Calu3 (cell line): Measurements from ENCODE around the gene KRTAP6-3. TPM values are rescaled to one million over a fixed set of nuclear protein-coding genes. Genes with fewer than 3 reads are reported as not detected.

Experiments used
- BruUV-seq: library from RNA; stranded (reverse); fragments of 400-500 nt; replicated peaks from 2 replicates; lab custom pipeline; 2021; lab: Mats Ljungman, UMichigan
- CTCF ChIA-PET: fragments of 300-600 bp; sonication (Branson Sonifier 250); formaldehyde crosslinking; loops from one replicate; lab custom pipeline; 2022; ENCODE audit warnings: antibody characterized with exemption; lab: Charles Lee
- DNase-seq: peaks from one replicate; pipeline ENCODE4 v3.0.0; 2022
- H3K27ac Mint-ChIP-seq: one replicate; pipeline ENCODE4 v1.8.0; 2022; ENCODE audit warnings: mixed read lengths; ENCODE audit not compliant: unreplicated experiment
- H3K27me3 Mint-ChIP-seq: one replicate; pipeline ENCODE4 v1.8.0; 2022; ENCODE audit warnings: mixed read lengths; ENCODE audit not compliant: unreplicated experiment
- H3K36me3 Mint-ChIP-seq: one replicate; pipeline ENCODE4 v1.8.0; 2022; ENCODE audit warnings: mild to moderate bottlenecking, moderate library complexity, mixed read lengths; ENCODE audit not compliant: insufficient read depth, unreplicated experiment
- H3K4me1 Mint-ChIP-seq: one replicate; pipeline ENCODE4 v1.8.0; 2022; ENCODE audit warnings: mild to moderate bottlenecking, low read depth, mixed read lengths; ENCODE audit not compliant: unreplicated experiment
- H3K4me3 Mint-ChIP-seq: one replicate; pipeline ENCODE4 v1.8.0; 2022; ENCODE audit warnings: mild to moderate bottlenecking, low read depth, moderate library complexity, mixed read lengths; ENCODE audit not compliant: unreplicated experiment
- H3K9me3 Mint-ChIP-seq: one replicate; pipeline ENCODE4 v1.8.0; 2022; ENCODE audit warnings: low read depth, mixed read lengths; ENCODE audit not compliant: unreplicated experiment
- intact Hi-C: fragments of 100-400 bp; cut with micrococcal nuclease; formaldehyde crosslinking; loops from one replicate; pipeline ENCODE4 v1.10.0; 2022; ENCODE audit not compliant: unreplicated experiment
- total RNA-seq: library from RNA; stranded (reverse); gene quantifications from 2 replicates; pipeline ENCODE4 v1.2.3, GENCODE V29; 2022
- TF ChIP-seq, protein P1 (sequence below): fragments of 200-600 bp; IDR thresholded peaks from one replicate; pipeline ENCODE4 v1.8.0; 2022; ENCODE audit warnings: antibody characterized with exemption; ENCODE audit not compliant: unreplicated experiment

The KRTAP6-3 gene
- total RNA-seq, 1 experiment from 2014 or later: not detected

- TF ChIP-seq, protein P1, sequence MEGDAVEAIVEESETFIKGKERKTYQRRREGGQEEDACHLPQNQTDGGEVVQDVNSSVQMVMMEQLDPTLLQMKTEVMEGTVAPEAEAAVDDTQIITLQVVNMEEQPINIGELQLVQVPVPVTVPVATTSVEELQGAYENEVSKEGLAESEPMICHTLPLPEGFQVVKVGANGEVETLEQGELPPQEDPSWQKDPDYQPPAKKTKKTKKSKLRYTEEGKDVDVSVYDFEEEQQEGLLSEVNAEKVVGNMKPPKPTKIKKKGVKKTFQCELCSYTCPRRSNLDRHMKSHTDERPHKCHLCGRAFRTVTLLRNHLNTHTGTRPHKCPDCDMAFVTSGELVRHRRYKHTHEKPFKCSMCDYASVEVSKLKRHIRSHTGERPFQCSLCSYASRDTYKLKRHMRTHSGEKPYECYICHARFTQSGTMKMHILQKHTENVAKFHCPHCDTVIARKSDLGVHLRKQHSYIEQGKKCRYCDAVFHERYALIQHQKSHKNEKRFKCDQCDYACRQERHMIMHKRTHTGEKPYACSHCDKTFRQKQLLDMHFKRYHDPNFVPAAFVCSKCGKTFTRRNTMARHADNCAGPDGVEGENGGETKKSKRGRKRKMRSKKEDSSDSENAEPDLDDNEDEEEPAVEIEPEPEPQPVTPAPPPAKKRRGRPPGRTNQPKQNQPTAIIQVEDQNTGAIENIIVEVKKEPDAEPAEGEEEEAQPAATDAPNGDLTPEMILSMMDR: no peak
- H3K9me3 Mint-ChIP-seq: peaks cover 13% of the 10 kb centered on the region
- H3K4me1 Mint-ChIP-seq: no peaks in the 10 kb centered on the region
- no peaks in the 10 kb centered on the region for H3K27me3 Mint-ChIP-seq
- CTCF ChIA-PET: no interaction called here
- BruUV-seq: no TSS peak
- H3K36me3 Mint-ChIP-seq: no peaks in the 10 kb centered on the region
- intact Hi-C loops: no loop called here
- no peak for DNase-seq
- H3K27ac Mint-ChIP-seq: no peak within 1 kb of the TSS
- no peak within 1 kb of the TSS for H3K4me3 Mint-ChIP-seq
Observed at GRCh38 chr21:30598802-30599201, 6.6 kb downstream of the KRTAP6-3 start, which contains the start of gene KRTAP6-2. Gene KRTAP6-2 (minus strand): TSS chr21:30598902. CDS start chr21:30598874, 28 bp downstream.

DNA sequence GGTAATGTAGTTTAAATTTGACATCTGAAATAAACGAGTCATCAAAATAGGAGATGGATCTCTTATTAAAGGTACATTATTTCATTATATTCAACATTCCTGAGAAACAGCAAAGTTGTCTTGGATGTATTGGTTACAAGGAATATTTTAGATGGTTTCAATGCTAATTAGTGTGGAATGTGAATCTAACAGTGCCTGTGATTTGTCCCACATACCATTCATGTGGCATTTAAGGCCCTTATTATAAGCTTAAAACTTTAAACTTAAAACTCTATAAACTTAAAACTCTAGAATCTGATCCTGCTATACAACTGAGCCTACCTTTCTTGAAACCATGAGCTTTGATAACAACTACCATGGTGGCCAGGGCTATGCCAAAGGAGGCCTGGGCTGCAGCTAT lies 8.5 kb downstream of the KRTAP6-3 start, which contains the start of gene KRTAP22-1:
TSS of gene KRTAP22-1 (plus strand) at position 301 of the 400 bp plus-strand sequence.
- Mint-ChIP-seq H3K9me3 (peaks cover 16% of the 10 kb centered on the region), H3K27ac (no peak within 1 kb of the TSS), H3K4me3 (no peak within 1 kb of the TSS), H3K36me3 (no peaks in the 10 kb centered on the region), H3K4me1 (no peaks in the 10 kb centered on the region), H3K27me3 (no peaks in the 10 kb centered on the region)
- TF ChIP-seq, protein P1: no peak
- intact Hi-C loops: no loop called here
- CTCF ChIA-PET: interaction anchor here (0.6 kb wide), 1 partner anchor 189 kb away, joined by 3 read pairs; no protein-coding TSS in a partner anchor
- no peak for DNase-seq
- no TSS peak for BruUV-seq

DNA sequence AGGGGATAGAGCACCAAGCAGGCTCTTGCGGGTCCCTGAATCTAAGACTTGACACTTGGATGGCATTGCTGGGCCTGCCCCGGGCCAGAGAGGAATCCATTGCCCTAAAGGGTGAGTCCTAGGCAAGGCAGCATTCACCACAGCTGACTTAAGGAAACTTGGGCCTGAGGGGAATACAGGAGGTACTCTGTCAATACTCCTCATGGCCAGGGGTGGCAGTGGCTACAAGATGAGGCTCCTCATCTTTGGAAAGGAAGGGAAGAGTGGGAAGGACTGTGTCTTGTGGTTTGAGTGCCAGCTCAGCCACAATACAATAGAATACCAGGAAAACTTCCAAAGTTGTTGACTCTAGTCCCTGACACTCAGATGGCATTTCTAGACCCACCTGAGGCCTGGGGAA lies 13.7 kb downstream of the KRTAP6-3 start:
- H3K9me3 Mint-ChIP-seq: peaks cover 15% of the 10 kb centered on the region
- CTCF ChIA-PET: no interaction called here
- no peak overlapping the region for H3K4me3 Mint-ChIP-seq
- intact Hi-C loops: no loop called here
- no TSS peak for BruUV-seq
- no peaks in the 10 kb centered on the region for H3K36me3 Mint-ChIP-seq
- H3K27me3 Mint-ChIP-seq: no peaks in the 10 kb centered on the region
- DNase-seq: no peak
- no peaks in the 10 kb centered on the region for H3K4me1 Mint-ChIP-seq
- TF ChIP-seq, protein P1: no peak
- no peak overlapping the region for H3K27ac Mint-ChIP-seq

GRCh38 chr21:30612132-30612531 lies 19.9 kb downstream of the KRTAP6-3 start:
- H3K27me3 Mint-ChIP-seq: no peaks in the 10 kb centered on the region
- TF ChIP-seq, protein P1: no peak

More at GRCh38 chr21:30612132-30612531, 19.9 kb downstream of the KRTAP6-3 start:
- no peak overlapping the region for H3K27ac Mint-ChIP-seq
- no peak for DNase-seq
- no peak overlapping the region for H3K4me3 Mint-ChIP-seq
- intact Hi-C loops: no loop called here
- peaks cover 6% of the 10 kb centered on the region for H3K9me3 Mint-ChIP-seq
- CTCF ChIA-PET: no interaction called here
- no TSS peak for BruUV-seq
- no peaks in the 10 kb centered on the region for H3K4me1 Mint-ChIP-seq
- H3K36me3 Mint-ChIP-seq: no peaks in the 10 kb centered on the region
